Measurements from ENCODE around the gene MON2.
"Not testable (repeated sequence)": the region's sequence is repeated elsewhere in the genome, so short reads cannot be mapped to it uniquely, and the experiment has no call there.

The MON2 gene, protein sequence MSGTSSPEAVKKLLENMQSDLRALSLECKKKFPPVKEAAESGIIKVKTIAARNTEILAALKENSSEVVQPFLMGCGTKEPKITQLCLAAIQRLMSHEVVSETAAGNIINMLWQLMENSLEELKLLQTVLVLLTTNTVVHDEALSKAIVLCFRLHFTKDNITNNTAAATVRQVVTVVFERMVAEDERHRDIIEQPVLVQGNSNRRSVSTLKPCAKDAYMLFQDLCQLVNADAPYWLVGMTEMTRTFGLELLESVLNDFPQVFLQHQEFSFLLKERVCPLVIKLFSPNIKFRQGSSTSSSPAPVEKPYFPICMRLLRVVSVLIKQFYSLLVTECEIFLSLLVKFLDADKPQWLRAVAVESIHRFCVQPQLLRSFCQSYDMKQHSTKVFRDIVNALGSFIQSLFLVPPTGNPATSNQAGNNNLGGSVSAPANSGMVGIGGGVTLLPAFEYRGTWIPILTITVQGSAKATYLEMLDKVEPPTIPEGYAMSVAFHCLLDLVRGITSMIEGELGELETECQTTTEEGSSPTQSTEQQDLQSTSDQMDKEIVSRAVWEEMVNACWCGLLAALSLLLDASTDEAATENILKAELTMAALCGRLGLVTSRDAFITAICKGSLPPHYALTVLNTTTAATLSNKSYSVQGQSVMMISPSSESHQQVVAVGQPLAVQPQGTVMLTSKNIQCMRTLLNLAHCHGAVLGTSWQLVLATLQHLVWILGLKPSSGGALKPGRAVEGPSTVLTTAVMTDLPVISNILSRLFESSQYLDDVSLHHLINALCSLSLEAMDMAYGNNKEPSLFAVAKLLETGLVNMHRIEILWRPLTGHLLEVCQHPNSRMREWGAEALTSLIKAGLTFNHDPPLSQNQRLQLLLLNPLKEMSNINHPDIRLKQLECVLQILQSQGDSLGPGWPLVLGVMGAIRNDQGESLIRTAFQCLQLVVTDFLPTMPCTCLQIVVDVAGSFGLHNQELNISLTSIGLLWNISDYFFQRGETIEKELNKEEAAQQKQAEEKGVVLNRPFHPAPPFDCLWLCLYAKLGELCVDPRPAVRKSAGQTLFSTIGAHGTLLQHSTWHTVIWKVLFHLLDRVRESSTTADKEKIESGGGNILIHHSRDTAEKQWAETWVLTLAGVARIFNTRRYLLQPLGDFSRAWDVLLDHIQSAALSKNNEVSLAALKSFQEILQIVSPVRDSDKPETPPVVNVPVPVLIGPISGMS (N-terminal part only)

DNA sequence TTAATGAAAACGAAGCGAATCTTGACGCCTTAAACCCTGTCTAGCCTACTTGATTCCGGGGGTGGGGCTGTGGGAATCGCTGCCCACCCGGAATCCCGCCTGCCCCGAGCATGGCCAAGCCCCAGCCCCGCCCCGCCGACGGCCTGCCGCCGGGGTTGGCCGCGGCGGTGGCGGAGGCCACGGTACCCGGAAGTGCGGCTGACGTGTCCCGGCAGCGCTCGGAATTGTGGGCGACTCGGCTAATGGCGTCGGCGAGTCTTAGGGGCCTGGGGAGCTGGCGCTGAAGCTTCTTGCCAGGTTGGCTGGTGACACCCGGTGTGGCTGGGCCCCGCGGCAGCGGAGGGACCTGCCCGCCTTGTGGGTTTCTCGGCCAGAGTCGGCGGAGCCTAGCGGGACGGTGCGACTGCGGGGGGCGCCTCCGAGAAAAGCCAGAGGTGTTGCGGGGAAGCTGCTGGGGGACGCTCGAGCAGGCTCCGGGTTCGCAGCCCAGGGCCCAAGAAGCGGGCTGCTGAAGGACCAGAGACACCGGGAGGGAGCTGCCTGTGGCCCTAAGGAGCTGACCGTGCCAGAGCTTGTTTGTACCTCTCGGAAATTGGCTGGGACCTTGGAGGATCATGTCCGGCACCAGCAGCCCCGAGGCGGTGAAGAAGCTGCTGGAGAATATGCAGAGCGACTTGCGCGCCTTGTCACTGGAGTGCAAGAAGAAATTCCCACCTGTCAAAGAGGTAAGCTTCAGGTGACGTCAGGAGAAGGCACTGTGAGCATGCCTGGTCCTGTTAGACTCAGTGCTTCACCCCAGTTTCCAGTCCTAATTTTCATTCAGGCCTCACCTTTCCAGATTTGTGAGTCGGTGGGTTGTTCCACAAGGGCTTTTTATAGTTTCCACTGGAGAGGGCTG lies at the start of gene MON2:
MON2 (plus strand) TSS at position 233 of the 898 bp plus-strand sequence; CDS start at position 615, 382 bp downstream.
- peak; percentile 24 for DNase-seq (ENCODE audit: low read depth)

DNA sequence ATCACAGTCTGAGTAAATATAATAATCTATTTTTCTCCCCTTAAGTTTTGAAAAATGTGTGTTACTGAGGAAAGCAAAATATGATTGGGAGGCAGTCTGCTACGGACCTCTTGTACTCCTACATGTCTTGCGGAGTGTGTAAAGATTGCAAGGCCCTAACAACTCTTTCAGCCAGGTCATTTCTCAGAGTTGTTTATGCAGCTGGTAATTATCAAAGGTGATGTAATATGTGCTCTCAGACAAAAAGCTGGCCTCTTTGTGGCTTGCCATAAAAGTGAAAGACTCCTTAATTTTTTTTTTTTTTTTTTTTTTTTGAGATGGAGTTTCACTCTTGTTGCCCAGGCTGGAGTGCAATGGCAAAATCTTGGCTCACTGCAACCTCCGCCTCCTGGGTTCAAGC lies 40.5 kb upstream of the MON2 start:
- DNase-seq (ENCODE audit: low read depth) = peak; percentile 8

DNA sequence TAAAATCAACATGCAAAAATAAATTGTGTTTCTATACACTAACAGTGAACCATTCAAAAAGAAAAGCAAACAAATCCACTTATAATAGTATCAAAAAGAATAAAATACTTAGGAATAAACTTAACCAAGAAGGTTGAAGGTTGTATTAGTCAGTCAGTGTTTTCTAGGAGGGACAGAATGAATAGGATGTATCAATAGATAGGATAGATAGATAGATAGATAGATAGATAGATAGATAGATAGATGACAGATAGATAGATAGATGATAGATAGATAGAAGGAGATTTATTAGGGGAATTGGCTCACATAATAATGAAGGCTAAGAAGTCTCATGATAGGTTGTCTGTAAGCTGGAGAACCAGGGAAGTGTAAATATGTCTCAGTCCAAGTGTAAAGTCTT lies 37.2 kb upstream of the MON2 start:
- no peak for DNase-seq (ENCODE audit: low read depth)

DNA sequence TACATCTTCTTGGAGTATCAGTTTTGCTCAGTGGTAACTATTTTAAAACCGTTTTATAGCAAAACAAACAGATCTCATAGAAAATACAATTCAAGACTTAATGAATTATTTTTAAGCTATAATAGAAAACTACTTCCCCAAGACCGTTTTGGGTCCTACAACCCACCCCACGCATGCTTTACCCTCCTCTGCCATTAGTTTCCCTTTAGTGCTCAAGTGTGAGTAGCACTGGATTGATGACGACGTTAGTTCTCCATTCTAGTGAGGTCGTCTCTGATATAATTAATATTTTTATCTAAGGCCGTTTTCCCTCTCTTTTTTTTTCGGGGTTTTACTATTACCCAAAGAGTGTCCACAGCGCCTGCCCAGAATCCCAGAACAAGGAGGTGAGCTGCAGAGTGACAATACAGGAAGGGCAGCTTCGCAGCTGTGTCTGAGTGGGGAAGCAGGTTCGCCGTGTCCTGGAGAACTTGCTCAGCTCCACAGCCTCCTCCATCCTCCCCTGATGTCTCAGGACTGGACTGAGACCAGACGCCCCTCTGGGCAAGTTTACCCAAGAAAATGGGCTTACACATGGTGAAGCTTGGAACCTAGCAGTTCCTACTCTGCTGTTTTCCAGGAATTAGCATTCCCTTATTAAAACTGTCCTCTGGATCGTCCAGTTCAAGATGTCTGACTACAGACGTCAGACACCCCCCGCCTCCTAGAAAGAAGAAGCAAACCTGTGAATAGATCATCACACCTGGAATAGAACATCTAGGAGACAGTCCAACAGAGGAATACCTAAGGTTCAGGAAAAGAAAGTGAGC lies 31.9 kb upstream of the MON2 start:
- no peak for DNase-seq (ENCODE audit: low read depth)

DNA sequence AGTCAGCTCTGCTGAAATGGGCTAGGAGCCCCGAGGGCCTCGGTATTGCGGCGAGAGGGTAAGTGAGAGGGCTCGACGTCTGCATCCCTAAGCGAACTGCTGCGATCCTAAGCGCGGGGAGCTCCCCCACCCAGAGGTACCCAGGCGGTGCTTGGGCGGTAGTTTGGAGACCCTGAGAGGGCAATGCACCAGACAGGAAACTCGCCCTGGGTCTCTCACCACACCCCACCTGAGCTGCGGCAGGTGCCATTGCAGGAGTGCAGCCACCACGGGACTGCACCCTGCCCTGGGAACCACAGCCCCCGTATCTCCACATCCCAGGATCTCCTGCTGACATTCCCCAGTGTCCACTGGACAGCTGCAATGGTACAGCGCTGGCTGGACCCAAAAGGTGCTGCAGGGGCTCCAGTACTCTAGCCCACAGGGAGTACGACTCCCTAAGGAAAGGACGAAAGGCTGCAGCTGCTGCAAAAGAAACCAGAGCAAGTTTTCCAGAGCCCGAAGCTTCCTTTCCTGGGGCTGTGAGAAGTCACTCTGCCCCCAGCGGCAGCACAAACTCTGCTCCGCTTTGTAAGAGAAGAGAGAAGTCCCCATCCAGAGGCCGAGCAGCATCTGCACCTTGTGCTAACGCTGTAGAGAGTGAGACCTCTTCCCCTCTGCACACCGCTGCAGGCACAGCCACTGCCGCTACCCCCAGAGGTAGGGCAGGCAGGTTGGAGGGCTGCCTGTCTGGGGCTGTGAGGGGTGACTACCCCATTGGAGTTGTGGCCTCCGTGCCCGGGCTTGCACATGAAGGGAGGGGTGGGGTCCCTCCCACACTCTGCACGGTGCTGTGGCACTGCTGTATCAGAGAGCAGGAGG lies 31.1 kb upstream of the MON2 start:
- peak; percentile 19 for DNase-seq (ENCODE audit: low read depth)

DNA sequence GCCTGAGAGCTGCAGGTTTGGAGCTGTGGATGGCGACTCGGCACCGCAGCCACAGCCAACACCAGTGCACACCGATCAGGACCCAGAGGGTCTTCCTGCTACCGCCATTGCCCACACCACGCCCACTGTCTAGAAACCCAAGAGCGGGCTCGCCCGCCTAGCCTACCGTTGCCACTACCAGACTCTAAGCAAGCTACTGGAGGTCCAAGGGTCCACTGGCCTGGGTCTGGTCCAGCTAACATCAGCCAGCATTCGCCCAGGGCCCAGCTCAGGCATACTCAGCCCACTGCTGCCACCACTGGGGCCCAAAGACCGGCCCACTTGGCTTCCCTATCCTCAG lies 30.5 kb upstream of the MON2 start:
- DNase-seq (ENCODE audit: low read depth) = no peak

DNA sequence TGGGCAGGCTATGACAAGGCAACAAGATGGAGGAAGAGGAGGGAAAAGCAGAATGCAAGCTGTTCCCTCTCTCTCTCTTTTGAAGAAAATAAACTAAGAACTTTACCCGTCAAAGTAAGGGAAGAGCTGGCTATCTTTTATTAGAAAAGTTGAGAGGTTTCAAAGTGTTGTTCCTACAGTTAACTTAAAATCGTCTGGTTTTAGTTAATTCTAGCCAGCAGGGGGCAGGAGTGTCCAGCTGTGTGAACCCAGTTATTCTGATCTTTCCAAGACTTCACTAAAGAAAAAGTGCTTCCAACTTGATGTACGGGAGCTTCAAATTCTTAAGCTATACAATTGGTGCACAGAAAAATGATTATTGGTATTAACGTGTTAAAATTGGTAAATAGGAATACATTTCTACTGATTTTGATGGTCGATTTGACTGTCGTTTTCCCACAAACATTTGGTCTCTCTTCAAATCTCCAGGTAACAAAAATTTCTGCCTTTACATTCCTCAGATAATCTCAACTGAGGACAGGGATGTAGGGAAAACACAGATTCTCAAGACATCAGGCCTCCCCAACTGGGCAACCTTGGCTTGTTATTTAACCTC lies 28.4 kb upstream of the MON2 start:
- peak; percentile 20 for DNase-seq (ENCODE audit: low read depth)

DNA sequence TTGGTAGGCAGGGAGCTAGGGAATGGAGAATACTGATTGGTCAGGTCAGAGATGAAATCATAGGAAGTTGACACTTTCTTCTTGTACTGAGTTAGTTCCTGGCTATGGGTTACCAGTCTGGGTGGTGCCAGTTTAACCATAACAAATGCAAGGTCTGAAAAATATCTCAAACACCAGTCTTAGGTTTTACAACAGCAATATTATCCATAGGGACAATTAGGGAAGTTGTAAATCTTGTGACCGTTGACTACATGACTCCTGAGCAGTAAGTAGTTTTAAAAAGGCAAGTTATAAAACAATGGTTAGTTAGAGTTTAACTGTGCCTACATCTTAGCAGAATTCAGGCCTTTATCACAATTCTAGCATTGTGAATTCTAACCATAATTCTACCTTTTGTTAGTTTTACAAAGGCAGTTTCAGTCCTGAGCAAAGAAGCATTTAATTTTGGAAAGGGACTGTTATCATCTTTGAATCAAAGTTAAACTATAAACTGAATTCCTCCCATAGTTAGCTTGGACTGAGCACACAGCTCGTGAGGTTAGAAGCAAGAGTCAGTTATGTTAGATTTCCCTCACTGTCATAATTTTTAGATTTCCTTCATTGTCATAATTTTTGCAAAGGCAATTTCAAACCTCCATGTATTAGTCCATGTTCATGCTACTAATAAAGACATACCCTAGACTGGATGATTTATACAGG lies 19.7 kb upstream of the MON2 start:
- no peak for DNase-seq (ENCODE audit: low read depth)

DNA sequence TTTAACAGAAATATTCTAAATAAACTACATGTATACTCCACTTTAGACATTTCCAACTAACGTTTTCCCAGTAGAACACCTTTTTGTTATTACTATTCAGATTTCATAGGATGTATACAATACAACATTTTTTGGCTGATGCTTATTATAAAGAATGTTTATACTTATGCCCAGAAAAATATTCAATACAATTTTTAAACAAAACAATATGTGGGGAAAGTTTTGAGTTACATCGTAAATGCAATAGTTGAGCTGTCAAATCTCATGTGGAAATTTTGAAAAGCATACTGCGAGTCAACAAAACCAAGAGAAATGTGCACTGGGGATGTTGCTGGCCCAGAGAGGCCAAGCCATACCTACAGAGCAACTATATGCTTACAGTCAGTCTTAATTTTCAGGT lies 18.2 kb upstream of the MON2 start:
- no peak for DNase-seq (ENCODE audit: low read depth)

DNA sequence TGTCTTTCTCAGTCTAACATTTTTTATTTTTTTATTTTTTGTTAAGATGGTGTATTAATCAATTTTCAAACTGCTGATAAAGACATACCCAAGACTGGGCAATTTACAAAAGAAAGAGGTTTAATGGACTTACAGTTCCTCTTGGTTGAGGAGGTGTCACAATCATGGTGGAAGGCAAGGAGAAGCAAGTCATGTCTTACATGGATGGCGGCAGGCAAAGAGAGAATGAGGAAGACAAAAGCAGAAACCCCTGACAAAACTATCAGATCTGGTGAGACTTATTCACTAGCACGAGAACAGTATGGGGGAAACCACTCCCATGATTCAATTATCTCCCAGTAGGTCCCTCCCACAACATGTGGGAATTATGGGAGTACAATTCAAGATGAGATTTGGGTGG lies 11.2 kb upstream of the MON2 start:
- DNase-seq (ENCODE audit: low read depth) = not testable (repeated sequence)

DNA sequence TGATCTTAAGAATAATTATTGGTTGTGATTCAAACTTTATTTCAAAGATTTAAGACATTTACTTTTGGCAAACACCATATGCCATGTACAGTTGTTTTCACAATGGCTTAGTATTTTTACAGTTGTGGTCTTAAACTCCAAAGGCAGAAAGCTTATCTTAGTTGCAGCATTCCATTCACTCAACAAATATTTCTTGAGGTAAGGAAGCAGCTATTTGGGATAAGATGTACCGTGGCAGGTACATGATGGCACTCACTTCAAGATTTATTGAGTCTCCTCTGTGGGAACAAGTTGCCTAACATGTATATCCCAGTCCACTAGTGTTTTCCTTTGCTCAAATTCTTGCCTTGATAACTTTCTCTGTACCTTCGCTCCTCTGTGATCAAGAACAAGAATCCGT lies 8.0 kb upstream of the MON2 start:
- DNase-seq (ENCODE audit: low read depth) = no peak

DNA sequence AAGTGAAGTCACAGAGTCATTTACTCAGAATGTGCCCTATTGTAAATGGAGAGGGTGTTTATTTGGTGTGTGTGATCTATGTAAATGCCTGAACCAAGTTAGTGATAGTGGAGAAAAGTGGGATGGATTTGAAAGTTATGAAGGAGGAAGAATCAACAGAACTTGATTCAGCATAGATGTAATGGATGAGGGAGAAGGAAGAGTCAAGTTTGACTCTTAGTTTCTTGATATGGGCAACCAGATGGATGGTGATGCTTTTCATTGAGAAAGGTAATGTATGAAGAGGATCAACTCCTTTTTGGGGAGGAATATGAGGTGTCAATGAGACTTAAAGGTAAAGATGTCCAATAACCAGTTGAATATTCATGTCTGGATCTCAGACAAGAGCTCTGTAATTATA lies 6.7 kb upstream of the MON2 start:
- no peak for DNase-seq (ENCODE audit: low read depth)

DNA sequence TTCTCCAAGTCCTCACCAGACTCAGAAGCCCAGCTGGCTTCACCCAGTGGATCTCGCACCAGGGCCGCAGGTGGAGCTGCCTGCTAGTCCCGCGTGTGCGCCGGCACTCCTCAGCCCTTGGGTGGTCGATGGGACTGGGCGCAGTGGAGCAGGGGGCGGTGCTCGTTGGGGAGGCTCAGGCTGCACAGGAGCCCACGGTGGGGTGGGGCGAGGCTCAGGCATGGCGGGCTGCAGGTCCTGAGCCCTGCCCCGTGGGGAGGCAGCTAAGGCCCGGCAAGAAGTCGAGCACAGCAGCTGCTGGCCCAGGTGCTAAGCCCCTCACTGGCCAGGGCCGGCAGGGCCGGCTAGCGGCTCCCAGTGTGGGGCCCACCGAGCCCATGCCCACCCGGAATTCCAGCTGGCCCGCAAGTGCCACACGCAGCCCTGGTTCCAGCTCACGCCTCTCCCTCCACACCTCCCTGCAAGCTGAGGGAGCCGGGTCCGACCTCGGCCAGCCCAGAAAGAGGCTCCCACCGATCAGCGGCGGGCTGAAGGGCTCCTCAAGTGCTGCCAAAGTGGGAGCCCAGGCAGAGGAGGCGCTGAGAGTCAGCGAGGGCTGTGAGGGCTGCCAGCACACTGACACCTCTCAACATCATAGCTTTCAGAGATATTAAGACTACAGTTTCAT lies 5.3 kb upstream of the MON2 start:
- not testable (repeated sequence) for DNase-seq (ENCODE audit: low read depth)

DNA sequence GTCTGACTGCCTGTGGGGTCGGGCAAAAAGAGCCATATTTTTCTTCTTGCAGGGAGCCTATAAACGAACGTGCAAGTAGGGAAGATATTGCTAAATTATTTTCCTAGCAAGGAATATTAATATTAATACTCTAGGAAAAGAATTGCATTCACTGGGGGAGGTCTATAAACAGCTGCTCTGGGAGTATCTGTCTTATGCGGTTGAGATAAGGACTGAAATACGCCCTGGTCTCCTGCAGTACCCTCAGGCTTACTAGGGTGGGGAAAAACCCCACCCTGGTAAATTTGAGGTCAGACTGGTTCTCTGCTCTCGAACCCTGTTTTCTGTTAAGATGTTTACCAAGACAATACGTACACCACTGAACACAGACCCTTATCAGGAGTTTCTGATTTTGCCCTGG lies 3.4 kb upstream of the MON2 start:
- not testable (repeated sequence) for DNase-seq (ENCODE audit: low read depth)

DNA sequence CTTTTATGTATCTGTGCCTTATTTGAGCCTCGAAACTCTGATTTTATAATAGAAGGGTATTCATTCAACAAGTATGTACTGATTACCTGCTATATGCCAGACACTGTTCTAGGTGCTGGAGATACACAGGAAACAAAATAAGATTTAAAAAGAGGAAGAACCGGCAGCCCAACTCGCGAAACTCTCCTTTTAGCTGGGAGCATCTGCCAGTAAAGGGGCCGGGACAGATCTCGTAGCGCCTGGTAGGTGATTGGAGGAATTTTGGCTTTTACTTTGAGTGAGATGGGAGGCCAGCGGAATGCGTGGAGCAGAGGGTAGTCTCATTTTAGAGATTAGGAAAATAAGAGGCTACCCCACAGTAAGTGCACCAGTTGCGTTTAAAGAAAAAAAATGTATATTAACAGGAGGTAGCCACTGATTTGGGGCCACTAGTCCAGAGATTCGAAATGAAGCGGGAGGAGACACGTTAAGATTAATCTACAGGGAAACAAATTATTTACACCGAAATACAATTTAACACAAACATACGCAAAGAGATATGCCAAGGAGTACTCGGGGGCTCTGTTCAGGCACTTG lies 520 bp upstream of the MON2 start:
- no peak for DNase-seq (ENCODE audit: low read depth)

DNA sequence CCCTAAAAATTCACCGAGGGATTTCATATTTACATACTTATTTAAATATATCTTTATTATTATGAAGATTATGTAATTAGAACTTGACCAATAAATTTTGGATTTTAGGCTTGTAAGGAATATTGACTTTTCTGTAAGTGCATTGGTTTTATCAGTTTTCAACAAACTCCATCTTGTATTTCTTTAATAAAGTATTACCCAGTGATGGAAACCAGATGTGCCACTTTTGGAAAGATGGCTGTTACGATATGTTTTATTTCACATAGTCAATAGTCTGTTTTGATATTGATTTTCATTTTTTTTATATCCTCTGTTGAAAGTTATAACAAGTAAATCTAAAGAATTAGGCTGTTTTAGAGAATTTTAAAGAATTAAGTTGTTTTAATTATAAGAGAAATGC lies 1.8 kb downstream of the MON2 start:
- no peak for DNase-seq (ENCODE audit: low read depth)

DNA sequence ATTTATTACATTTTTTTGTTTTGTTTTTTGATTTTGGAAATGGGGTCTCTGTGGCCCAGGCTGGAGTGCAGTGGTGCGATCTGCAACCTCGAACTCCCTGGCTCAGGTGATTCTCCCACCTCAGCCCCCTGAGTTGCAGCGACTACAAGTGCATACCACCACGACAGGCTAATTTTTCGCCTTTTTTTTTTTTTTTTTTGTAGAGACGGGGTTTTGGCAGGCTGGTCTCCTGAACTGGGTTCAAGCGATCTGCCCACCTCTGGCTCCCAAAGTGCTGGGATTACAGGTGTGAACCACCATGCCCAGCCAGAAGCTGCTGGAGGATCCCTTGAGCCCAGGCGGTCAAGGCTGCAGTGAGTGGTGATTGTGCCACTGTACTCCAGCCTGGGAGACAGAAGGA lies 2.3 kb downstream of the MON2 start:
- DNase-seq (ENCODE audit: low read depth) = no peak

DNA sequence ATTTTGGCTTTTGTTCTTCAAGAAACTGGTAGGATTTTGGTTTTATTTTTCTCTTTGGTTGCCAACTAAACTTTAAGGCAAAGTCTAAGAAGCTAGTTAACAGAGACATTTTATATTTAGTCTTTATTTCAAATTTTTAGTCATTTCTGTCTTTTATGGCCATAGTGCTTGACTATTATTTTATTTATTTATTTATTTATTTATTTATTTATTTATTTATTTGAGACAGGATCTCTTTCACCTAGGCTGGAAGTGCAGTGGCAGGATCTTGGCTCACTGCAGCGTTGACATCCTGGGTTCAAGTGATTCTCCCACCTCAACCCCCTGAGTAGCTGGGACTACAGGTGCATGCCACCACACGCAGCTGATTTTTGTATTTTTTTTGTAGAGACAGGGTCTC lies 3.1 kb downstream of the MON2 start:
- DNase-seq (ENCODE audit: low read depth) = no peak
